HG03442 (cell line): ENCODE measurements around the gene LGALS12.
"Not testable (repeated sequence)": the region's sequence is repeated elsewhere in the genome, so short reads cannot be mapped to it uniquely, and the experiment has no call there.

Experiments
- ATAC-seq: cut with Tn5 transposase; IDR thresholded peaks from one replicate; pipeline ENCODE4 v1.9.1; 2021; ENCODE audit warnings: mild to moderate bottlenecking, moderate library complexity; ENCODE audit not compliant: unreplicated experiment

Gene LGALS12

GRCh38 chr11:63504054-63504453 lies 1.8 kb upstream of the LGALS12 start:
- no peak for ATAC-seq

GRCh38 chr11:63504933-63505586 lies 824 bp upstream of the LGALS12 start:
- ATAC-seq = no peak

DNA sequence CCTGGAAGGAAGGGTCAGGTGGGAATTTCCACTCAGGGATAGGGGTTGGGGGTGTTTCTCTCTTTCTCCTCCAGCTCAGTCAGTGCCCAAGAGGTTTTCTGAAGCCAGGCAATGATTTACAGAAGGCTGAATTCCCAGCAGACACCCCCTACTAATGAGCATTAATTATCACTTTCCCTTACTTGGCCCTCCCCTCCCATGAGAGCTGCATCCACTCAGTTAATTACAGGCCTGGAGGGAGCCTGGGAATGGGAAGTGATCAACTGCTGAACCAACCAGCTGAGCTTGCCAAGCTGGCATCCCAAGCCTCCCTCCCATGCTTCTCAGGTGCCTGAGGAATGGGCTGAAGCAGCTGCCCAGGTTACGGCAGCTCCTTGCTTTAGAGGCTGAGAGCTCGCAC lies 992 bp downstream of the LGALS12 start:
- ATAC-seq = no peak

GRCh38 chr11:63507511-63507910 lies 1.6 kb downstream of the LGALS12 start:
- ATAC-seq = no peak

DNA sequence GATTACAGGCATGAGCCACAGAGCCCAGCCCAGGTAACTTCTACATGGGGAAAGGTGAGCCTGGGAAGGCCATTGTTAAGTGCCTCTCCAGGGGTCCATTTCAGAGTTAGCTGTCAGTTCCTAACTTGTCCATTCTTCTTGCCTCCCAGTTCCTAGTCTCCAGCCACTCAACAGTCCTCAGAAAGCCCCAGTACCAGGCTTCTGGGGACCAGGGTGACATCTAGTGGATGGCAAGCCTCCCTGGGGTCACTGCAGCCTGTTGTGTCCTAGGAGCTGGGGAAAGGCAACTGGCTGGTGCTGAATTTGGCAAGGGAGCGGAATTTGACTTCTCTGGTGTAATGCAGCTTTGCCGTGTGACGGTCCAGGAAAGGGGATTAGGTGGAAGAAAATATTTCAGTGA lies 2.1 kb downstream of the LGALS12 start:
- no peak for ATAC-seq

GRCh38 chr11:63508745-63509144 lies 2.9 kb downstream of the LGALS12 start:
- ATAC-seq = no peak

DNA sequence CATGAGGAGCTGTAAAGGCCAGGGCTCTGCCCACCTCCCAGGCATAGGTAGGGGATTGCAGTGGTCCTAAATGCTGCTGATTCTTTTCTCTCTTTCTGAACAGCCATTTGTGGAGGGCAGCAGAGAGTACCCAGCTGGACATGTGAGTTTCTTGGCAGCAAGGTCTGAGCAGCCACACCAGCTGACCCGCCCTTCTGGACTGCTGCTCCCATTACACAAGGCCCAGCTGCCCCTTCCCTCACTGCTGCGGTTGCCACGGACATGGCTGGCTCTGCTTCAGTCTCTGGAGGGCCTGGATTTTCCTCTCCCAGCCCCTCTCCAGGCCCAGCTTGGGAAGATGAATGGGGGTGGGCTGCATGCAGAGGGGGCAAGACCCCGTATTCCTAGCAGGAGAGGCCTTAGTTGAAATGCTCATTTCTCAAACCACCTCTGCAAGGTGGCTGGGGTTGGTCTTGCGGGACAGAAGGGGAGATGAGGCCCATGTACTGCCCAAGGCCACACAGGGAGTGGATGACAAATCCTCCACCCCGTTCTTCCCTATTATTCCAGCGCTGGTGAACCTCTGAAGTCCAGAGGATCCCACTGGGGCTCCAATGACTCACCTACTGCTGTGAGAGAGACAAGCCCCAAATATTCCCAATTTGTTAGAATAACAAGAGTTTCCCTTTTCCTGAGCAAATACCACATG lies 4.6 kb downstream of the LGALS12 start:
- no peak for ATAC-seq

DNA sequence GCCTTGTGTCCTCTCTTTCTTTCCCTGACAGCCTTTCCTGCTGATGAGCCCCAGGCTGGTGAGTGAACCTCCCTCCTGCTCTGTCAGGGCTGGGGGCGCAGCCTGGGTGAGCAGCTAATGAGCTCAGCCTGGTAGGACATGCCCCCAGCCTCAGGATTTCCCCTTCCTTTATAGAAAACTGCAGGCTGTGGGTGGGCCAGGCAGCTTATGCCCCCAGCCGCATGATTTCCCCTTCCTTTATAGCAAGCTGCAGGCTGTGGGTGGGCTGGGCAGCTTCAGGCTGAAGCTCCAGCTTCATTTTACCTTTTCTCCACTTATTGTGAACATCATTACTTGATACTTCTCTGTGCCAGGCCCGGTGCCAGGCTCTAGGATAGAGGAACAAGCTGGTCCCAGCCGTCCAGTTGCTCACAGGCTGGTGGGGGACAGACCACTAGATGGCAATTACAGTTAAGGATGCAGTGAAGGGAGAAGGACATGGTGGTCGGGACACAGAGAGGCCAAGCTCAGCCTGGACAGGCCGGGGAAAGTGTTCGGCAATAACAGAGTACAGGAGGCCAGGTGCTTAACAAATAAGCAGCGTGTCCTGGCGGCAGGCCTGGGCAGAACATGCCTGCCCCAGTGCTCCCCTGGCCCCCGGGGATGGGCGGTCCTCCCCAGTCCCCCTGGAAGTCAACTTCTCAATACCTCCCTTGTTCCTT lies 5.3 kb downstream of the LGALS12 start:
- no peak for ATAC-seq

- no peak for ATAC-seq
Measured at GRCh38 chr11:63512816-63513215, 6.9 kb downstream of the LGALS12 start.

- ATAC-seq = no peak
Measured at GRCh38 chr11:63516109-63516508, 10.2 kb downstream of the LGALS12 start.

DNA sequence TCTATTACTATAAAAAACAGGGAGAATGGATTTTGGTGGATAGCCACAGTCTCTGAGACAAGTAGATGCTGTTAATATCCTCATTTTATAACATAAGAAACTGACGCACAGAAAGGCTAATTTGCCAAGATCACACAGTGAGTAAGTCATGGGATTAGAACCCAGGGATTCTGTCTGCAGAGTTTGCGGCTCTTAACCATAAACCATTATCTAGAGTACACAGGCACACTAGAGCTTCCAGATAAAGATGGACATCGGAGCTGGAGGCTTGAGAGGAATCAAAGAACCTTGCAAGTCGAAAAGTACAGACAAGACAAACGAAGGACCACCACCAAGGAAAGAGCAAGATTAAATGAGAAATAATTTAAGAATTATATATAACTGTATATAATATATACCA lies 11.3 kb downstream of the LGALS12 start:
- no peak for ATAC-seq

GRCh38 chr11:63518548-63518947 lies 12.7 kb downstream of the LGALS12 start:
- no peak for ATAC-seq

DNA sequence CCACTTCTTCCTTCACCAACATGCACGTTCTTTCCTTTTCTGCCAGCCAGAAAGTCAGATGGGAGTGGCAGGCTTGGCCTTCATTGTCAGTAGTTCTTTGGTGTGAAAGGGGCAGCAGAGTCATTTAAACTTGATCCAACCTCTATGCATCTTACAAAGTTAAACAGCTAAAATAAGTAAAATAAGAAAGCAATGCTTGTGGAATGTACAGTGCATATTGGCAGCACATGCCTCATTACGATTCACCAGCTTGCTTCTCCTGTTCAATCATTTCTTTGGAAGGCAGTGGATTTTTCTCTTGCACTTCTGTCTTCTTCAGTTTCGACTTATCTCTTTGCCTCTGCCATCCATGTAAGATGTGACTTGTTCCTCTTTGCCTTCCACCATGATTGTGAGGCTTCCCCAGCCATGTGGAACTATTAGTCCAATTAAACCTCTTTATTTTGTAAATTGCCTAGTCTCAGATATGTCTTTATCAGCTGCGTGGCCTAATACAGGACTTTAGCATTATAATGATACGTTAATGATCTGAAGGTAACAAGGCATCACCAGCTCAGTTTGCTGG lies 14.8 kb downstream of the LGALS12 start:
- no peak for ATAC-seq

GRCh38 chr11:63521896-63522295 lies 16.0 kb downstream of the LGALS12 start:
- ATAC-seq = no peak

- no peak for ATAC-seq
Measured at GRCh38 chr11:63523151-63523550, 17.3 kb downstream of the LGALS12 start.

- no peak for ATAC-seq
Measured at GRCh38 chr11:63527667-63528066, 21.8 kb downstream of the LGALS12 start.

DNA sequence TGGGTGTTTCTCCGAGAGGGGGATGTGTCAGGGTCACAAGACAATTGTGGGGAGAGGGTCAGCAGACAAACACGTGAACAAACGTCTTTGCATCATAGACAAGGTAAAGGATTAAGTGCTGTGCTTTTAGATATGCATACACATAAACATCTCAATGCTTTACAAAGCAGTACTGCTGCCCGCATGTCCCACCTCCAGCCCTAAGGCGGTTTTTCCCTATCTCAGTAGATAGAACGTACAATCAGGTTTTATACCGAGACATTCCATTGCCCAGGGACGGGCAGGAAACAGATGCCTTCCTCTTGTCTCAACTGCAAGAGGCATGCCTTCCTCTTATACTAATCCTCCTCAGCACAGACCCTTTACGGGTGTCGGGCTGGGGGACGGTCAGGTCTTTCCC lies 22.3 kb downstream of the LGALS12 start:
- not testable (repeated sequence) for ATAC-seq

- ATAC-seq = not testable (repeated sequence)
Measured at GRCh38 chr11:63528729-63529278, 22.9 kb downstream of the LGALS12 start.

DNA sequence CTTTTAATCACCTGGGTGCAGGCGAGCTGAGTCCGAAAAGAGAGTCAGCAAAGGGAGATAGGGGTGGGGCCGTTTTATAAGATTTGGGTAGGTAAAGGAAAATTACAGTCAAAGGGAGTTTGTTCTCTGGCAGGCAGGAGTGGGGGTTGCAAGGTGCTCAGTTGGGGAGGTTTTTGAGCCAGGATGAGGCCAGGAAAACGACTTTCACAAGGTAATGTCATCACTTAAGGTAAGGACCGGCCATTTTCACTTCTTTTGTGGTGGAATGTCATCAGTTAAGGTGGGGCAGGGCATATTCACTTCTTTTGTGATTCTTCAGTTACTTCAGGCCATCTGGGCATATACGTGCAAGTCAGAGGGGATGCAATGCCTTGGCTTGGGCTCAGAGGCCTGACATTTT lies 23.5 kb downstream of the LGALS12 start:
- not testable (repeated sequence) for ATAC-seq

- no peak for ATAC-seq
Measured at GRCh38 chr11:63530021-63530420, 24.1 kb downstream of the LGALS12 start.

GRCh38 chr11:63531074-63531792 lies 25.3 kb downstream of the LGALS12 start:
- peak; percentile 78 for ATAC-seq
